Hepatocyte (in vitro differentiated cells): ENCODE measurements around the gene HDAC1. TPM values are rescaled to one million over a fixed set of nuclear protein-coding genes. Genes with fewer than 3 reads are reported as not detected.

Source experiments
- DNase-seq: peaks from one replicate; pipeline ENCODE4 v3.0.0-alpha.2; 2016; ENCODE audit warnings: low spot score
- H2AFZ ChIP-seq: fragments of 200-600 bp; sonication (generic); 2 replicates; pipeline ENCODE4 v1.6.0; 2016; ENCODE audit warnings: antibody characterized with exemption, mild to moderate bottlenecking
- H3K27ac ChIP-seq: fragments of 200-600 bp; sonication (generic); 2 replicates; pipeline ENCODE4 v1.5.1; 2016; ENCODE audit warnings: mild to moderate bottlenecking
- H3K27me3 ChIP-seq: fragments of 200-600 bp; sonication (generic); 2 replicates; pipeline ENCODE4 v1.6.1; 2016
- H3K36me3 ChIP-seq: fragments of 200-600 bp; sonication (generic); replicated peaks from 2 replicates; pipeline ENCODE4 v1.5.1; 2016; ENCODE audit warnings: low read depth; ENCODE audit not compliant: insufficient read depth
- H3K4me1 ChIP-seq: fragments of 200-600 bp; sonication (generic); 2 replicates; pipeline ENCODE4 v1.5.1; 2016; ENCODE audit warnings: mild to moderate bottlenecking, moderate library complexity; ENCODE audit not compliant: insufficient read depth
- H3K4me2 ChIP-seq: fragments of 200-600 bp; sonication (generic); 2 replicates; pipeline ENCODE4 v1.6.0; 2016
- H3K4me3 ChIP-seq: fragments of 200-600 bp; sonication (generic); 2 replicates; pipeline ENCODE4 v1.5.1; 2016; ENCODE audit warnings: mild to moderate bottlenecking
- H3K79me2 ChIP-seq: fragments of 200-600 bp; sonication (generic); 2 replicates; pipeline ENCODE4 v1.6.0; 2017; ENCODE audit warnings: mild to moderate bottlenecking
- H3K9me2 ChIP-seq: fragments of 200-600 bp; sonication (generic); replicated peaks from 2 replicates; pipeline ENCODE4 v1.6.0; 2017; ENCODE audit warnings: mild to moderate bottlenecking; ENCODE audit not compliant: insufficient read depth
- H3K9me3 ChIP-seq: fragments of 200-600 bp; sonication (generic); 2 replicates; pipeline ENCODE4 v1.5.1; 2016; ENCODE audit warnings: low read depth, mild to moderate bottlenecking
- H4K20me1 ChIP-seq: fragments of 200-600 bp; sonication (generic); 2 replicates; pipeline ENCODE4 v1.6.0; 2016; ENCODE audit warnings: mild to moderate bottlenecking; ENCODE audit not compliant: insufficient read depth, poor library complexity, severe bottlenecking
- CTCF ChIP-seq: fragments of 200-600 bp; sonication (generic); IDR thresholded peaks from 2 replicates; pipeline ENCODE4 v1.5.1; 2016; ENCODE audit warnings: antibody characterized with exemption, mild to moderate bottlenecking; ENCODE audit not compliant: poor library complexity
- EZH2 ChIP-seq: fragments of 200-600 bp; sonication (generic); IDR thresholded peaks from 2 replicates; pipeline ENCODE4 v1.6.1; 2016; ENCODE audit warnings: antibody characterized with exemption, mild to moderate bottlenecking, borderline replicate concordance
- EZH2phosphoT487 ChIP-seq: fragments of 200-600 bp; sonication (generic); IDR thresholded peaks from one replicate; pipeline ENCODE4 v1.6.1; 2018; ENCODE audit warnings: antibody characterized with exemption, mild to moderate bottlenecking, low read depth, moderate library complexity; ENCODE audit not compliant: unreplicated experiment, severe bottlenecking
- WGBS: methylation state at CpG from one replicate; pipeline ENCODE4 v1.1.6; 2016; ENCODE audit warnings: low lambda C conversion rate; ENCODE audit errors: missing lambda C conversion rate; 5-methylcytosine and 5-hydroxymethylcytosine counted together
- polyA plus RNA-seq: library from polyadenylated mRNA; unstranded; fragments of >200 nt; fragmentation: Nextera tagmentation; extraction: Ambion mirVana; gene quantifications from 2 replicates; pipeline ENCODE4 v1.2.1, GENCODE V29; 2016
- total RNA-seq: library from RNA; depleted of rRNA; stranded (reverse); fragments of >200 nt; gene quantifications from 2 replicates; pipeline ENCODE4 v1.2.3, GENCODE V29; 2014

HDAC1 gene
- total and polyA plus RNA-seq, 2 experiments from 2014 or later: 94.6 to 117 TPM

GRCh38 chr1:32318127-32318869 is 26.4 kb downstream of the HDAC1 start:
- DNase-seq: no peak
- Histone ChIP-seq H3K27me3 (no peaks in the 10 kb centered on the region), H3K4me3 (no peak overlapping the region), H4K20me1 (no peaks in the 10 kb centered on the region), H3K36me3 (no peaks in the 10 kb centered on the region), H3K4me2 (no peak overlapping the region), H3K79me2 (peaks cover 54% of the 10 kb centered on the region), H3K27ac (no peak overlapping the region), H3K9me2 (no peaks in the 10 kb centered on the region), H2AFZ (no peak overlapping the region), H3K4me1 (peaks cover 6% of the 10 kb centered on the region), H3K9me3 (no peaks in the 10 kb centered on the region)
- no peak for TF ChIP-seq EZH2
- no peak for TF ChIP-seq EZH2phosphoT487
- no peak for TF ChIP-seq CTCF
- WGBS: 97% methylated on average over 10 of the region's 10 CpGs

GRCh38 chr1:32321712-32322291 is 29.9 kb downstream of the HDAC1 start:
- Histone ChIP-seq H3K4me2 (peak overlapping the region; percentile 54), H2AFZ (no peak overlapping the region), H3K9me3 (no peaks in the 10 kb centered on the region), H3K4me1 (peaks cover 6% of the 10 kb centered on the region), H3K27ac (peak overlapping the region; percentile 95), H3K27me3 (no peaks in the 10 kb centered on the region), H3K79me2 (peaks cover 39% of the 10 kb centered on the region), H4K20me1 (no peaks in the 10 kb centered on the region), H3K9me2 (no peaks in the 10 kb centered on the region), H3K36me3 (no peaks in the 10 kb centered on the region), H3K4me3 (no peak overlapping the region)
- 57% methylated on average over 5 of the region's 5 CpGs for WGBS
- TF ChIP-seq EZH2: no peak
- no peak for TF ChIP-seq CTCF
- no peak for TF ChIP-seq EZH2phosphoT487
- DNase-seq: peak; percentile 79

- TF ChIP-seq EZH2 (no peak), CTCF (no peak), EZH2phosphoT487 (no peak)
- Histone ChIP-seq H4K20me1 (no peaks in the 10 kb centered on the region), H2AFZ (no peak overlapping the region), H3K27ac (no peak overlapping the region), H3K4me1 (peaks cover 2% of the 10 kb centered on the region), H3K27me3 (no peaks in the 10 kb centered on the region), H3K4me2 (no peak overlapping the region), H3K9me2 (no peaks in the 10 kb centered on the region), H3K4me3 (no peak overlapping the region), H3K36me3 (no peaks in the 10 kb centered on the region), H3K9me3 (no peaks in the 10 kb centered on the region), H3K79me2 (peaks cover 21% of the 10 kb centered on the region)
- 97% methylated on average over 11 of the region's 11 CpGs for WGBS
- DNase-seq: no peak
Observed at GRCh38 chr1:32327204-32327603, 35.3 kb downstream of the HDAC1 start.
